ENCODE results near the gene DIO3. TPM values are rescaled to one million over a fixed set of nuclear protein-coding genes. Genes with fewer than 3 reads are reported as not detected.

Gene DIO3
- total and polyA plus RNA-seq, 4 donors, result 0.91 to 7.1 (median 1.4) TPM

DNA sequence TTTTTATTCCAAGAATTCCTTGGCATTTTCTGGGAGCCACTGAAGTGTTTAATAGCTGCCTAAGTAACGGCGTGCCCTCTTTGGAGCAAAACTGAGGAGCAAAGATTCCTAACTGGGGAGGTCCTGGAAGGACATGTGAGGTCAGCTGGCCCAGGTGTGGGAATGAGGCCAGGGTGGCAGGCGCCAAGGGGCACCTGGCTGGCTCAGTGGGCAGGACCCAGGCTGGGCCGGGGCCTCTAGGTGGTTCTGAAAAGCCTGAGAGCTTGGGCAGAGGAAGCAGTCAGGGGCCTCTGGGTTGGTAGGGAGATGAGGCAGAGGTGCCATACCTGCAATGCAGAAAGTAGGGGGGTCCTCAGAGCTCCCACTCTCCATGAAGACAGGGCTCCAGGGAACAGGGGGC is 27.1 kb upstream of the DIO3 start:
- no peak for ATAC-seq (ENCODE audit: insufficient read depth, low FRiP score)

GRCh38 chr14:101535232-101535631 is 26.1 kb upstream of the DIO3 start:
- WGBS, 2 donors, result 24 to 39% methylated on average over 9 of the region's 9 CpGs
- ATAC-seq (ENCODE audit: insufficient read depth, low FRiP score) (no peak), DNase-seq (peak in 2 of 3 donors; percentile 31 to 63)
- H3K4me1 ChIP-seq (ENCODE audit: control insufficient read depth in 5 of 5, insufficient read depth in 5 of 5, low read length in 5 of 5), result peaks cover 0 to 4% (median 0%) of the 10 kb centered on the region in 5 donors
- TF ChIP-seq CTCF (IDR thresholded peaks at IDR 0.05; ENCODE audit: control extremely low read depth, extremely low read depth), result no peak
- no peak overlapping the region for H3K4me3 ChIP-seq
- no peaks in the 10 kb centered on the region for H3K36me3 ChIP-seq (ENCODE audit: control insufficient read depth in 4 of 4, insufficient read depth in 4 of 4, low read length in 4 of 4)
- H3K27me3 ChIP-seq (ENCODE audit: control insufficient read depth in 3 of 3, insufficient read depth in 3 of 3, low read length in 2 of 3), result peaks cover 0 to 3% (median 0%) of the 10 kb centered on the region in 3 donors
- H3K9ac ChIP-seq (ENCODE audit: insufficient read depth in 1 of 2, low read length in 2 of 2), result no peak overlapping the region
- no peaks in the 10 kb centered on the region for H3K9me3 ChIP-seq (ENCODE audit: control insufficient read depth in 4 of 4, insufficient read depth in 3 of 4, low read length in 3 of 4)
- H3K27ac ChIP-seq (ENCODE audit: low read depth in 1 of 2, low read length in 1 of 2), result no peak overlapping the region

More for the DNA sequence above, 27.1 kb upstream of the DIO3 start:
- Histone ChIP-seq H3K9me3 (ENCODE audit: control insufficient read depth in 4 of 4, insufficient read depth in 3 of 4, low read length in 3 of 4) (no peaks in the 10 kb centered on the region), H3K36me3 (ENCODE audit: control insufficient read depth in 4 of 4, insufficient read depth in 4 of 4, low read length in 4 of 4) (no peaks in the 10 kb centered on the region), H3K4me3 (no peak overlapping the region), H3K27ac (ENCODE audit: low read depth in 1 of 2, low read length in 1 of 2) (no peak overlapping the region), H3K27me3 (ENCODE audit: control insufficient read depth in 3 of 3, insufficient read depth in 3 of 3, low read length in 2 of 3) (no peaks in the 10 kb centered on the region), H3K9ac (ENCODE audit: insufficient read depth in 1 of 2, low read length in 2 of 2) (no peak overlapping the region), H3K4me1 (ENCODE audit: control insufficient read depth in 5 of 5, insufficient read depth in 5 of 5, low read length in 5 of 5) (peaks cover 0 to 4% (median 0%) of the 10 kb centered on the region in 5 donors)
- 88 to 89% methylated on average over 4 of the region's 4 CpGs for WGBS, 2 donors
- no peak for DNase-seq
- TF ChIP-seq CTCF (IDR thresholded peaks at IDR 0.05; ENCODE audit: control extremely low read depth, extremely low read depth), result no peak

- WGBS, 2 donors, result 60 to 72% methylated on average over 8 of the region's 8 CpGs
- no peak overlapping the region for H3K9ac ChIP-seq (ENCODE audit: insufficient read depth in 1 of 2, low read length in 2 of 2)
- ATAC-seq (ENCODE audit: insufficient read depth, low FRiP score), result no peak
Observed at GRCh38 chr14:101535701-101536207, 25.5 kb upstream of the DIO3 start.

More at GRCh38 chr14:101535701-101536207, 25.5 kb upstream of the DIO3 start:
- TF ChIP-seq CTCF (IDR thresholded peaks at IDR 0.05; ENCODE audit: control extremely low read depth, extremely low read depth), result no peak
- peaks cover 0 to 3% (median 0%) of the 10 kb centered on the region in 3 donors for H3K27me3 ChIP-seq (ENCODE audit: control insufficient read depth in 3 of 3, insufficient read depth in 3 of 3, low read length in 2 of 3)
- no peak overlapping the region for H3K27ac ChIP-seq (ENCODE audit: low read depth in 1 of 2, low read length in 1 of 2)
- H3K36me3 ChIP-seq (ENCODE audit: control insufficient read depth in 4 of 4, insufficient read depth in 4 of 4, low read length in 4 of 4), result no peaks in the 10 kb centered on the region
- H3K9me3 ChIP-seq (ENCODE audit: control insufficient read depth in 4 of 4, insufficient read depth in 3 of 4, low read length in 3 of 4), result no peaks in the 10 kb centered on the region
- peaks cover 0 to 4% (median 0%) of the 10 kb centered on the region in 5 donors for H3K4me1 ChIP-seq (ENCODE audit: control insufficient read depth in 5 of 5, insufficient read depth in 5 of 5, low read length in 5 of 5)
- no peak overlapping the region for H3K4me3 ChIP-seq
- no peak for DNase-seq
